ENCODE data around the gene SMLR1. TPM values are rescaled to one million over a fixed set of nuclear protein-coding genes. Genes with fewer than 3 reads are reported as not detected.

SMLR1 gene
- total RNA-seq, 3 donors from 2014 or later (not counting 1 experiment from before 2014, with no cell fraction given), result not detected

GRCh38 chr6:130853555-130854183 is 26.5 kb downstream of the SMLR1 start:
- Mint-ChIP-seq H3K27ac (no peak overlapping the region), H3K4me1 (peaks cover 5 to 6% of the 10 kb centered on the region in 2 donors), H3K36me3 (no peaks in the 10 kb centered on the region), H3K27me3 (ENCODE audit: low read depth in 2 of 2) (no peaks in the 10 kb centered on the region), H3K4me3 (no peak overlapping the region), H3K9me3 (no peaks in the 10 kb centered on the region)
- no peak overlapping the region for H3K4me3 ChIP-seq (ENCODE audit: low read length)
- H3K27ac ChIP-seq (ENCODE audit: low read length), result no peak overlapping the region
- H3K9me3 ChIP-seq (ENCODE audit: control insufficient read depth, insufficient read depth, low read length), result no peaks in the 10 kb centered on the region
- 87% methylated on average over 4 of the region's 5 CpGs for WGBS (ENCODE audit: insufficient coverage)
- intact Hi-C loops (cut with micrococcal nuclease), result no loop called here
- no peaks in the 10 kb centered on the region for H3K36me3 ChIP-seq (ENCODE audit: control insufficient read depth, insufficient read depth, low read length)
- TF ChIP-seq CTCF (IDR thresholded peaks at IDR 0.05), result no peak
- H3K4me1 ChIP-seq (ENCODE audit: control insufficient read depth, insufficient read depth, low read length), result peaks cover 3% of the 10 kb centered on the region
- no peak for ATAC-seq
- H3K27me3 ChIP-seq (ENCODE audit: control insufficient read depth, insufficient read depth, low read length), result no peaks in the 10 kb centered on the region
- DNase-seq, result no peak

GRCh38 chr6:130858054-130858453 is 30.8 kb downstream of the SMLR1 start:
- no peak for ATAC-seq

GRCh38 chr6:130858498-130859160 is 31.4 kb downstream of the SMLR1 start:
- no peak for ATAC-seq

More at GRCh38 chr6:130858054-130858453, 30.8 kb downstream of the SMLR1 start:
- no peaks in the 10 kb centered on the region for H3K36me3 ChIP-seq (ENCODE audit: control insufficient read depth, insufficient read depth, low read length)
- H3K27ac ChIP-seq (ENCODE audit: low read length), result no peak overlapping the region
- H3K9me3 ChIP-seq (ENCODE audit: control insufficient read depth, insufficient read depth, low read length), result no peaks in the 10 kb centered on the region
- H3K27me3 ChIP-seq (ENCODE audit: control insufficient read depth, insufficient read depth, low read length), result no peaks in the 10 kb centered on the region
- TF ChIP-seq CTCF (IDR thresholded peaks at IDR 0.05), result no peak
- H3K27me3 Mint-ChIP-seq (ENCODE audit: low read depth in 2 of 2), result peaks cover 0 to 3% of the 10 kb centered on the region in 2 donors
- intact Hi-C loops (cut with micrococcal nuclease), result no loop called here
- no peak overlapping the region for H3K4me3 ChIP-seq (ENCODE audit: low read length)
- WGBS (ENCODE audit: insufficient coverage), result 96% methylated on average over 4 of the region's 4 CpGs
- DNase-seq, result no peak
- H3K4me1 ChIP-seq (ENCODE audit: control insufficient read depth, insufficient read depth, low read length), result no peaks in the 10 kb centered on the region
- no peak overlapping the region for H3K4me3 Mint-ChIP-seq
- no peaks in the 10 kb centered on the region for H3K9me3 Mint-ChIP-seq
- H3K27ac Mint-ChIP-seq, result no peak overlapping the region
- H3K4me1 Mint-ChIP-seq, result no peaks in the 10 kb centered on the region
- no peaks in the 10 kb centered on the region for H3K36me3 Mint-ChIP-seq

More at GRCh38 chr6:130858498-130859160, 31.4 kb downstream of the SMLR1 start:
- Mint-ChIP-seq H3K36me3 (no peaks in the 10 kb centered on the region), H3K27ac (no peak overlapping the region), H3K4me3 (no peak overlapping the region), H3K9me3 (no peaks in the 10 kb centered on the region), H3K4me1 (no peaks in the 10 kb centered on the region), H3K27me3 (ENCODE audit: low read depth in 2 of 2) (peaks cover 0 to 3% of the 10 kb centered on the region in 2 donors)
- Histone ChIP-seq H3K4me1 (ENCODE audit: control insufficient read depth, insufficient read depth, low read length) (no peaks in the 10 kb centered on the region), H3K27ac (ENCODE audit: low read length) (no peak overlapping the region), H3K4me3 (ENCODE audit: low read length) (no peak overlapping the region), H3K9me3 (ENCODE audit: control insufficient read depth, insufficient read depth, low read length) (no peaks in the 10 kb centered on the region), H3K27me3 (ENCODE audit: control insufficient read depth, insufficient read depth, low read length) (no peaks in the 10 kb centered on the region), H3K36me3 (ENCODE audit: control insufficient read depth, insufficient read depth, low read length) (no peaks in the 10 kb centered on the region)
- 76% methylated on average over 2 of the region's 2 CpGs for WGBS (ENCODE audit: insufficient coverage)
- TF ChIP-seq CTCF (IDR thresholded peaks at IDR 0.05), result no peak
- intact Hi-C loops (cut with micrococcal nuclease), result no loop called here
- no peak for DNase-seq

Measured in natural killer cell (primary cell).